ENCODE results near the gene DNAJB1.
"Not testable (repeated sequence)": the region's sequence is repeated elsewhere in the genome, so short reads cannot be mapped to it uniquely, and the experiment has no call there.

Gene DNAJB1

GRCh38 chr19:14542711-14543328 lies 24.6 kb upstream of the DNAJB1 start:
- TF ChIP-seq EZH2phosphoT487 (IDR thresholded peaks at IDR 0.05; ENCODE audit: borderline replicate concordance, low read length) (no peak), CTCF (IDR thresholded peaks at IDR 0.05; ENCODE audit: low read depth, low read length, poor library complexity, severe bottlenecking) (no peak)

GRCh38 chr19:14541979-14542378 lies 23.8 kb upstream of the DNAJB1 start:
- H3K9me2 ChIP-seq (replicated peaks; ENCODE audit: control insufficient read depth, low read length); H3K4me1 ChIP-seq (ENCODE audit: control insufficient read depth, low read length); H3K4me3 ChIP-seq (ENCODE audit: low read length); H3K36me3 ChIP-seq (ENCODE audit: control insufficient read depth, low read length); H3K9me3 ChIP-seq (ENCODE audit: control insufficient read depth, insufficient read depth, low read length); H3K27ac ChIP-seq (ENCODE audit: low read depth, low read length); H3K4me2 ChIP-seq (ENCODE audit: low read length); H4K20me1 ChIP-seq (ENCODE audit: control insufficient read depth, insufficient read depth, low read depth, low read length); H3K27me3 ChIP-seq (ENCODE audit: control insufficient read depth, low read length); H3F3A ChIP-seq (ENCODE audit: control insufficient read depth, insufficient read depth): not testable (repeated sequence)
- H3K79me2 ChIP-seq (ENCODE audit: control insufficient read depth, low read length) = peaks cover 82% of the 10 kb centered on the region

More at GRCh38 chr19:14542711-14543328, 24.6 kb upstream of the DNAJB1 start:
- H3K9me3 ChIP-seq (ENCODE audit: control insufficient read depth, insufficient read depth, low read length) = no peaks in the 10 kb centered on the region
- no peak overlapping the region for H3K4me3 ChIP-seq (ENCODE audit: low read length)
- no peaks in the 10 kb centered on the region; the same call in 1 of the 2 replicates for H4K20me1 ChIP-seq (ENCODE audit: control insufficient read depth, insufficient read depth, low read depth, low read length)
- H3K4me2 ChIP-seq (ENCODE audit: low read length) = no peak overlapping the region
- no peaks in the 10 kb centered on the region for H3K27me3 ChIP-seq (ENCODE audit: control insufficient read depth, low read length)
- H3K79me2 ChIP-seq (ENCODE audit: control insufficient read depth, low read length) = peaks cover 78% of the 10 kb centered on the region
- H3K27ac ChIP-seq (ENCODE audit: low read depth, low read length) = no peak overlapping the region
- H3K9me2 ChIP-seq (replicated peaks; ENCODE audit: control insufficient read depth, low read length) = no peaks in the 10 kb centered on the region
- peaks cover 6% of the 10 kb centered on the region for H3K4me1 ChIP-seq (ENCODE audit: control insufficient read depth, low read length)
- 0 out of 2 replicates have a peak, but pooled peaks cover 2% of the 10 kb centered on the region for H3K36me3 ChIP-seq (ENCODE audit: control insufficient read depth, low read length)
- no peaks in the 10 kb centered on the region for H3F3A ChIP-seq (ENCODE audit: control insufficient read depth, insufficient read depth)

GRCh38 chr19:14540741-14541525 lies 22.7 kb upstream of the DNAJB1 start:
- Histone ChIP-seq H3K27me3 (ENCODE audit: control insufficient read depth, low read length) (no peaks in the 10 kb centered on the region), H3K27ac (ENCODE audit: low read depth, low read length) (no peak overlapping the region), H3K9me3 (ENCODE audit: control insufficient read depth, insufficient read depth, low read length) (no peaks in the 10 kb centered on the region), H3K9me2 (replicated peaks; ENCODE audit: control insufficient read depth, low read length) (no peaks in the 10 kb centered on the region), H3K4me1 (ENCODE audit: control insufficient read depth, low read length) (peaks cover 16% of the 10 kb centered on the region), H4K20me1 (ENCODE audit: control insufficient read depth, insufficient read depth, low read depth, low read length) (peaks cover 4% of the 10 kb centered on the region; the same call in 1 of the 2 replicates), H3K36me3 (ENCODE audit: control insufficient read depth, low read length) (0 out of 2 replicates have a peak, but pooled peaks cover 2% of the 10 kb centered on the region), H3K4me2 (ENCODE audit: low read length) (no peak overlapping the region), H3K79me2 (ENCODE audit: control insufficient read depth, low read length) (peaks cover 83% of the 10 kb centered on the region), H3F3A (ENCODE audit: control insufficient read depth, insufficient read depth) (no peaks in the 10 kb centered on the region), H3K4me3 (ENCODE audit: low read length) (no peak overlapping the region)
- TF ChIP-seq EZH2phosphoT487 (IDR thresholded peaks at IDR 0.05; ENCODE audit: borderline replicate concordance, low read length) = no peak

GRCh38 chr19:14536926-14537692 lies 18.9 kb upstream of the DNAJB1 start:
- Histone ChIP-seq H3K36me3 (ENCODE audit: control insufficient read depth, low read length) (peaks cover 8% of the 10 kb centered on the region), H4K20me1 (ENCODE audit: control insufficient read depth, insufficient read depth, low read depth, low read length) (peaks cover 4% of the 10 kb centered on the region; the same call in 1 of the 2 replicates), H3K4me2 (ENCODE audit: low read length) (peak overlapping the region; percentile 49; the same call in 1 of the 2 replicates), H3K4me1 (ENCODE audit: control insufficient read depth, low read length) (peaks cover 9% of the 10 kb centered on the region), H3K79me2 (ENCODE audit: control insufficient read depth, low read length) (peaks cover 82% of the 10 kb centered on the region), H3K9me2 (replicated peaks; ENCODE audit: control insufficient read depth, low read length) (no peaks in the 10 kb centered on the region), H3K4me3 (ENCODE audit: low read length) (peak overlapping the region; percentile 32), H3K27ac (ENCODE audit: low read depth, low read length) (no peak overlapping the region), H3K9me3 (ENCODE audit: control insufficient read depth, insufficient read depth, low read length) (no peaks in the 10 kb centered on the region), H3K27me3 (ENCODE audit: control insufficient read depth, low read length) (no peaks in the 10 kb centered on the region), H3F3A (ENCODE audit: control insufficient read depth, insufficient read depth) (peaks cover 4% of the 10 kb centered on the region; the same call in 1 of the 2 replicates)
- TF ChIP-seq EZH2phosphoT487 (IDR thresholded peaks at IDR 0.05; ENCODE audit: borderline replicate concordance, low read length) (no peak), CTCF (IDR thresholded peaks at IDR 0.05; ENCODE audit: low read depth, low read length, poor library complexity, severe bottlenecking) (no peak)

Data from DOHH2 (cell line).